ENCODE results near the gene CRBN. TPM values are rescaled to one million over a fixed set of nuclear protein-coding genes. Genes with fewer than 3 reads are reported as not detected.

CRBN gene
- total RNA-seq, 3 donors from 2014 or later (not counting 1 experiment from before 2014, with no cell fraction given), result 126 to 166 (median 139) TPM

DNA sequence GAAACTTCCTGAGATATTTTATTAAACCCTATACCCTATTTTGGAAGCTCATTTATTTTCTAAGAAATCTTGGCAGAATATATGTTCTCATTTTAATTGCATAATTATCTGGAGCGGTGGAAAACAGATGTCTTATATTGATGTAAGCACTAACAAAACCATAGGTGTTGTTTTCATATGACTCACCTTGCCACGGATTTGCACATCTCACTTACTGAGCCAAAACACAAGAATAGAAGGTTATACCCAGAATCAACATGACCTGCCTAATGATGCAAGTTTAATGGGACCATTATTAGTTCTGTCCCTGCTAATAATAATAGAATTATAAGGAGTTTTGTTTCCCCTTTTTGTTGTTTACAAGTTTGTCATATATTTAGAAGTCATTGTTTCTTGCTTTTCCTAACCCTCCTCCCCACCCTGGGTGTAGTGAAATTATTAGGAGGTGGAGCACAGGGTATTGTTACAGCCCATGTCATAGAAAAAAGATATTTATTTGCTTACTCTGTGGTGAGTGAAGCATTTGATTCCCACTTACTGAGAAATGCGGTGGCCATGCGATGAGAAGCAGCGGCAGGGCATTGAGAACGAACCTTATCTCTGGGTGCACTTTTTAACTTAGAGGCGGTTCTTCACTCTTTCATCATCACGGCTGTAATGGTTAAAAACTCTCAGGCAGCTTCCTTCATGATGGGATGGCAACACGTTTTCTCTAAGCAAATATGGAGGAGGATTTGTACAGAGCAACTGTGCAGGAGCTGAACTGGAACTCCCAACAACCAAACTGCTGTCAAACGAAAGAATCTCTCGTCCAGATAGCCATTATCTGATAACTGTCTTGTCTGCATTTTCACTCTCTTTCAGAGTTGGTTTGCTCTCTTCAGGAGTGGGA, 69.8 kb downstream of the CRBN start:
- DNase-seq, result peak in 1 of 2 donors; percentile 45

DNA sequence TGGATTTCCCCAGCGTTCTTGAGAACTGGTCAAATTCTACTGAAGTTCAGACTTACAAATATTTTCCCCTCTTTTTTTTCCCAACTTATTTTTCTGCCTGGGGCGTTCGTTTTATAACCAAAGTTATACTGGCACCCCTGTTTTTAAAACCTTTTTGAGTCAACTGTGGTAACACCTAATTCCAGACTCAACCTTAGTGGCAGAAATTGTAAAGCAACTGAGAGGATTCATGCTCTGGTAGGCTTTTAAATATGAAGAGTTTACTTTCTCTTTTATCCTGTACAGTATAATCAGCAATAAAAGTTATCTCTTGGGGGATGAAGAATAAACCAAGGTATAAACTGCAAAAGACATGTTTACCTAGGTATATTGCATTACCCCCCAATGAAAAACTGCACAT, 71.6 kb downstream of the CRBN start:
- ATAC-seq, result no peak
- Mint-ChIP-seq H3K4me3 (no peak overlapping the region), H3K4me1 (no peaks in the 10 kb centered on the region), H3K27ac (no peak overlapping the region), H3K36me3 (no peaks in the 10 kb centered on the region), H3K27me3 (ENCODE audit: low read depth in 2 of 2) (peaks cover 13 to 35% of the 10 kb centered on the region in 2 donors), H3K9me3 (no peaks in the 10 kb centered on the region)
- Histone ChIP-seq H3K36me3 (ENCODE audit: control insufficient read depth, insufficient read depth, low read length) (no peaks in the 10 kb centered on the region), H3K4me1 (ENCODE audit: control insufficient read depth, insufficient read depth, low read length) (peaks cover 7% of the 10 kb centered on the region), H3K27ac (ENCODE audit: low read length) (no peak overlapping the region), H3K9me3 (ENCODE audit: control insufficient read depth, insufficient read depth, low read length) (no peaks in the 10 kb centered on the region), H3K4me3 (ENCODE audit: low read length) (no peak overlapping the region), H3K27me3 (ENCODE audit: control insufficient read depth, insufficient read depth, low read length) (peaks cover 2% of the 10 kb centered on the region)
- TF ChIP-seq, protein P1, sequence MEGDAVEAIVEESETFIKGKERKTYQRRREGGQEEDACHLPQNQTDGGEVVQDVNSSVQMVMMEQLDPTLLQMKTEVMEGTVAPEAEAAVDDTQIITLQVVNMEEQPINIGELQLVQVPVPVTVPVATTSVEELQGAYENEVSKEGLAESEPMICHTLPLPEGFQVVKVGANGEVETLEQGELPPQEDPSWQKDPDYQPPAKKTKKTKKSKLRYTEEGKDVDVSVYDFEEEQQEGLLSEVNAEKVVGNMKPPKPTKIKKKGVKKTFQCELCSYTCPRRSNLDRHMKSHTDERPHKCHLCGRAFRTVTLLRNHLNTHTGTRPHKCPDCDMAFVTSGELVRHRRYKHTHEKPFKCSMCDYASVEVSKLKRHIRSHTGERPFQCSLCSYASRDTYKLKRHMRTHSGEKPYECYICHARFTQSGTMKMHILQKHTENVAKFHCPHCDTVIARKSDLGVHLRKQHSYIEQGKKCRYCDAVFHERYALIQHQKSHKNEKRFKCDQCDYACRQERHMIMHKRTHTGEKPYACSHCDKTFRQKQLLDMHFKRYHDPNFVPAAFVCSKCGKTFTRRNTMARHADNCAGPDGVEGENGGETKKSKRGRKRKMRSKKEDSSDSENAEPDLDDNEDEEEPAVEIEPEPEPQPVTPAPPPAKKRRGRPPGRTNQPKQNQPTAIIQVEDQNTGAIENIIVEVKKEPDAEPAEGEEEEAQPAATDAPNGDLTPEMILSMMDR (IDR thresholded peaks at IDR 0.05), result no peak
- WGBS (ENCODE audit: insufficient coverage), result 77% methylated on average over 3 of the region's 3 CpGs
- intact Hi-C loops (cut with micrococcal nuclease), result no loop called here
- DNase-seq, result no peak

More for the DNA sequence above, 69.8 kb downstream of the CRBN start:
- intact Hi-C loops (cut with micrococcal nuclease), result no loop called here
- Mint-ChIP-seq H3K36me3 (no peaks in the 10 kb centered on the region), H3K4me3 (peak overlapping the region; percentile 13), H3K9me3 (no peaks in the 10 kb centered on the region), H3K27me3 (ENCODE audit: low read depth in 2 of 2) (peaks cover 13 to 30% of the 10 kb centered on the region in 2 donors), H3K27ac (no peak overlapping the region), H3K4me1 (no peaks in the 10 kb centered on the region)
- 81% methylated on average over 9 of the region's 11 CpGs for WGBS (ENCODE audit: insufficient coverage)
- peak in 1 of 3 donors; percentile 48 for ATAC-seq
- TF ChIP-seq, protein P1 (IDR thresholded peaks at IDR 0.05), result no peak
- Histone ChIP-seq H3K27me3 (ENCODE audit: control insufficient read depth, insufficient read depth, low read length) (peaks cover 2% of the 10 kb centered on the region), H3K27ac (ENCODE audit: low read length) (peak overlapping the region; percentile 72), H3K36me3 (ENCODE audit: control insufficient read depth, insufficient read depth, low read length) (no peaks in the 10 kb centered on the region), H3K4me1 (ENCODE audit: control insufficient read depth, insufficient read depth, low read length) (peaks cover 7% of the 10 kb centered on the region), H3K9me3 (ENCODE audit: control insufficient read depth, insufficient read depth, low read length) (no peaks in the 10 kb centered on the region), H3K4me3 (ENCODE audit: low read length) (no peak overlapping the region)

DNA sequence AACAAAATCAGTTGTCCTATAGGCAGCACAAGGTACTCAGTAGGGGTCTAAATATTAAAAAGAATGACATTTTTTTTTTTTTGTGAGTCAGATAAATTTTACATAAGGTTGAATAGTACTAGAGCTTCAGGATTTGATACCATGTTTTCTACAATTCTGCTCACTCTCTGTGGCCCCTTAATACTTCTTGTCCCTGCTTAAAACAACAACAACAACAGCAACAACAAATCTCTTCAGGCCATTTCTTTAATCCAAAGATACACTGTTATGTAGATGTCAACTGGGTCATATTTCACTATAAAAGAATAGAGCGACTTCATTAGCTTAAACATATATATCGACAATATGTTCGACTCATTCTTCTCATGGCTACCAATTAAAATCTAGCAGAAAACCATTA, 72.3 kb downstream of the CRBN start:
- Mint-ChIP-seq H3K9me3 (no peaks in the 10 kb centered on the region), H3K27ac (no peak overlapping the region), H3K36me3 (no peaks in the 10 kb centered on the region), H3K4me1 (no peaks in the 10 kb centered on the region), H3K27me3 (ENCODE audit: low read depth in 2 of 2) (peaks cover 13 to 35% of the 10 kb centered on the region in 2 donors), H3K4me3 (no peak overlapping the region)
- Histone ChIP-seq H3K36me3 (ENCODE audit: control insufficient read depth, insufficient read depth, low read length) (no peaks in the 10 kb centered on the region), H3K4me3 (ENCODE audit: low read length) (no peak overlapping the region), H3K4me1 (ENCODE audit: control insufficient read depth, insufficient read depth, low read length) (peaks cover 7% of the 10 kb centered on the region), H3K9me3 (ENCODE audit: control insufficient read depth, insufficient read depth, low read length) (no peaks in the 10 kb centered on the region), H3K27ac (ENCODE audit: low read length) (no peak overlapping the region), H3K27me3 (ENCODE audit: control insufficient read depth, insufficient read depth, low read length) (peaks cover 2% of the 10 kb centered on the region)
- DNase-seq (no peak), ATAC-seq (no peak)
- TF ChIP-seq, protein P1 (IDR thresholded peaks at IDR 0.05), result no peak
- intact Hi-C loops (cut with micrococcal nuclease), result no loop called here
- no CpG with 5 or more reads among the region's 3 CpGs for WGBS (ENCODE audit: insufficient coverage)
